SIG-M5 (cell line): ENCODE results near the gene SHLD1.
"Not testable (repeated sequence)": the region's sequence is repeated elsewhere in the genome, so short reads cannot be mapped to it uniquely, and the experiment has no call there.

Experiments
- DNase-seq: peaks from one replicate; lab custom pipeline; 2025; lab: John Stamatoyannopoulos, UW

SHLD1 gene

GRCh38 chr20:5749952-5750779 lies at the start of gene SHLD1:
TSS of gene SHLD1 (plus strand) at chr20:5750401. CDS start at chr20:5772866, 22,465 bp downstream.
- peak; percentile 62 for DNase-seq

GRCh38 chr20:5702339-5702738 lies 47.9 kb upstream of the SHLD1 start:
- not testable (repeated sequence) for DNase-seq

DNA sequence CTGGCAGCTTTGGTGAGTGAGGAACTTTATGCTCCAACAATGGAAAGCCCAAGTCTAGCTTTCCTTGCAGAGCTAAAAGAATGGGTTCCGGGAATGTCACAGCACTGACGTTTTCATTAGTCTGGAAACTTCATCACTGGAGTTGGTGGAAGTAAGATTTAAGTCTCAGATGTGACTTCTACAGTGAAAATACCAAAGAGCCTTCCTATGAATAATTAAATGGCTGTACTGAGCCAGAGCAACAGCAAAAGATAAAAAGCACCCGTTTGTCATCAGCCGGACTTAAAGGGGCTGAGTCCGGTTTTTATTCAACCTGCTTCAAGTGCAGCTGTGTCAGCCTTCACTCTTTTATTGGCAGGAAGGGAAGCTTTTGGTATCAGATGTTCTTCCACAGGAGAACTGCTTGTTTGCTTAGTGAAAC lies 46.5 kb upstream of the SHLD1 start:
- no peak for DNase-seq

GRCh38 chr20:5705827-5706226 lies 44.4 kb upstream of the SHLD1 start:
- no peak for DNase-seq

GRCh38 chr20:5706797-5707196 lies 43.4 kb upstream of the SHLD1 start:
- DNase-seq = no peak

GRCh38 chr20:5710551-5710950 lies 39.6 kb upstream of the SHLD1 start:
- no peak for DNase-seq

DNA sequence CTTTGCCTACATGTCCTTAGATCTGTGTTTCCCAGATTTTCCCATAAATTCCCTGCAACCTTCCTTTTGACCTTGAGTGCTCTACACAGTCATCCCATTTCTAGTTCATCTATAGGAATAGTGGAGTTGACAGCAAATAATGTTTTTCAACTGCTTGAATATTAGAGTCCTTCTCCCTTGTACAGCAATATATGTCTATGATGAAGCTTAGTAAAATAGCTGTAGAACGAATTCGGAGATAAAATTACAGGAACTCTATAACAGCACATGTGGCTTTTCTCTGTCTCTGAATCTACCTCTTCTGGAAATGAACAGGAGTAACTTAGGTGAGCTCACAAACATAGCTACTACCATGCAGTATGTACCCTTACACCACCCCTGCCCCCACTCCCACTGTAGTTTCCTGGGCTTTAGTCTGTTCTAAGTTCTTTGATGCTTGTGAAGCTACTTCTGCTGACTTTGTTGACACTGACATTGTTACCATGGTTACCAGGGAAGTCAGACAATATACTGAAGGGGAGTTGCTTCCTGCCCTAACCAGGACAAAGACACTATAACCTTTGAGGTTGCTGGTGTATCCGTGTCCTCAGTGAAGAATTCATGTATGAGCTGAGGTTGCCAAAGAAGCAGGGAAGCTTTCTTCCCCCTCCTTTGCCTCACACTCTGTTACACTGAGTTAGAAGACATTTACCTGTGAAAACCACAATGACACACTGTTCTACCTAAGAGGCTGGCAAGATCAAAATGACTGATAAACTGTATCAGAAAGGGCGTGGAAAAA lies 35.8 kb upstream of the SHLD1 start:
- DNase-seq = no peak

DNA sequence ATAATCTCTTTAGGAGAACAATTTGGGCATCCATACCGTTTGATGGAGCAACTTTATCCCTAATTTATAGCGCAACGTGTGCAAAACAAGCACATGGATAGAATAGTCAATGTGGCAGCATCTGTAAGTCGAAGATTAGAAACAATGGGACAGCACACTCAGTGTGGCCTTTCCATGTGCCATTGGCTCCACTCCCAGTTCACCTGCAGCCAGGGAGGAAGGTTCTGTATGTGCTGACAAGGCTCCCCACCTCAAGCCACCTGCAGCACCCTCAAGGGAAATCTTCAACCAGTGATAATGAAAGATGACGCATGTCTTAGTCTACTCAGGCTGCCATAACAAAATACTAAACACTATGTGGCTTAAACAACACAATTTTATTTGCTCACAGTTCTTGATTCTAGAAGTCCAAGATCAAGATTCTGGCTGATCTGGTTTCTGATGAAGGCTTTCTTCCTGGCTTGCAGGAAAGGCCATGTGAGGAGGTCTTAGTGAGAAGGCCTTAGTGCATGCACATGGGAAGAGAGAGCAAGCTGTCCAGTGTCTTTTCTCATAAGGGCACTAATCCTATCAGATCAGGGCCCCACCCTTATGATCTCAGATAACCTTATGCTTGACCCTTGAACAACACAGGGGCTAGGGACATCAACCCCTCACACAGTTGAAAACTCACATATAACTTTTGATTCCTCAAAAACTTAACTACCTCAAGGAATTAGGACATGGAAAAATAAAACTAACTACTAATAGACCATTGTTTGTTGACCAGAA lies 34.9 kb upstream of the SHLD1 start:
- no peak for DNase-seq

GRCh38 chr20:5716953-5717352 lies 33.2 kb upstream of the SHLD1 start:
- no peak for DNase-seq

DNA sequence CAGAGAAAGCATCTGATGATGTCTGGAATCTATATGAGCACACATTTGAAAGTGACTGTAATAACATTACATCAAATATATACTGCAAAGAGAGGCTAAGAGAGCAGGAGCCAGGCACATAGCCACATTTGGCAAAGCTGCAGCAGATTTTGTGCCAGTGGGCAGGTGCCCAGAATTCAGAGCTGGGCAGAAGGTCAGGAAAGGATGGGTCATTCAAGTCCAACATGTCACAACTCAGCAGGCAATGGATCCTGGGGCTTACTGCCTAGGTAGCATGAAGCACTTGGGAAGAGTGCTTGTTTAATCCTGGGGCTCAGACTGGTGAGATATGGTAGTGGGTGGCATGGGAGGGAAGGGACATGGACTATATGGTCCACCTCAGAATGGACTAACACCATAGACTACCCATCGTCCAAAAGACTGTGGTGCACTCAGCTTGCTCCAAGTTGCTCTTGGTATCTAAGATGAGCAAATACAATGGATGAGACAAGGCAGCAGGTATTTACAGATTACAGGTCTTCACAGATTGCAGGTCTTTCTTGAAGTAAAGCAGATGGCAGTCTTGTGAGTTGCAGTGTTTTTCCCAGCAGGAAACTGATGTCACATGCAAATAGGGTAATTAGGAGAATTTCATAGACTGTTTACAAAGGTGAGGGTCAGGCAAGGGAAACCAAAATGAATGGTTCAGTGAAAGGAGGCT lies 31.2 kb upstream of the SHLD1 start:
- DNase-seq = no peak

GRCh38 chr20:5719861-5720403 lies 30.3 kb upstream of the SHLD1 start:
- no peak for DNase-seq

DNA sequence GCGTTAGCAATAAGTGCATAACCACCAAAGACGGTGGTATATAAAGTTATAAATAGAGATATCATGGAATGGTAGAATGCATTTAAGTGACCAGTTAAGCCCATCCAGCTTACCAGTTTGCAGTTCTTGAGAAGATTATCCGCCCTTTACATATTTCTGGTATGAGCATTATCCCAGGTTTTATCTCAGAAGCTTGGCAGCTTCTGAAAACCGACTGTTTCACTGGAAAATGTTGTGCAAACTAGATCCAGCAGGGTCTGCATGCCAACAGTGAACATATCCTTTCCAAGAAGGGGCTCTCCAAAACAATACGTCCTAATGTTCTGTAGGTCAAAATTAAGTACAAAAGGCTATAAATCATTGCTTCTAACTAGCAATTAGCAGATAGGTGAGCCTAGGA lies 29.5 kb upstream of the SHLD1 start:
- DNase-seq = no peak

DNA sequence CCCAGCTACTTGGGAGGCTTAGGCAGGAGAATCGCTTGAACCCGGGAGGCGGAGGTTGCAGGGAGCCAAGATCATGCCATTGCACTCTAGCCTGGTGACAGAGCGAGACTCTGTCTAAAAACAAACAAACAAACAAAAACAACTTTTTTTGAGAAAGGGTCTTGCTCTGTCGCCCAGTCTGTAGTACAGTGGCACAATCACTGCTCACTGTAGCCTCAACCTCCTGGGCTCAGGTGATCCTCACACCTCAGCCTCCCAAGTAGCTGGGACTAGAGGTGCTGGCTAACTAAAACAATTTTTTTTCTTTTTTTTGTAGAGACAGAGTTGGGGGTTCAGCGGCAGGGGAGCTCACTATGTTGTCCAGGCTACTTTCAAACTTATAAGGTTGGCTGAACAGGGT lies 28.8 kb upstream of the SHLD1 start:
- DNase-seq = not testable (repeated sequence)

DNA sequence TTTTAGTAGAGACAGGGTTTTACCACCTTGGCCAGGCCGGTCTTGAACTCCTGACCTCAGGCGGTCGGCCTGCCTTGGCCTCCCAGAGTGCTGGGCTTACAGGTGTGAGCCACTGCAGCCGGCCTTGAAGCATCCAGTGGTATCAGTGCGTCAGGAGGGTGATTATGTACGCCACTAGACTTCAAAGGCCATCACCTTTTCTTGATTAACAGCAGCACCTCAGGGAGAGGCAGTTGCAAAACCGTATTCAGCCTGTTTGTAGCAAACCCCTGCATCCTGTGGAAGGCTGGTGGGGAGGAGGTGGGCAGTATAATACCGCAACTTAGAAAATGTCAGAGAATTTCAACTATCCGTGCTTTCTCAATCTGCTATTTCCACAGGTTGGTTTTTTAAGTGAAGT lies 27.3 kb upstream of the SHLD1 start:
- no peak for DNase-seq

- DNase-seq = not testable (repeated sequence)
These were observed 25.1 kb upstream of the SHLD1 start for GRCh38 chr20:5725183-5725463.

DNA sequence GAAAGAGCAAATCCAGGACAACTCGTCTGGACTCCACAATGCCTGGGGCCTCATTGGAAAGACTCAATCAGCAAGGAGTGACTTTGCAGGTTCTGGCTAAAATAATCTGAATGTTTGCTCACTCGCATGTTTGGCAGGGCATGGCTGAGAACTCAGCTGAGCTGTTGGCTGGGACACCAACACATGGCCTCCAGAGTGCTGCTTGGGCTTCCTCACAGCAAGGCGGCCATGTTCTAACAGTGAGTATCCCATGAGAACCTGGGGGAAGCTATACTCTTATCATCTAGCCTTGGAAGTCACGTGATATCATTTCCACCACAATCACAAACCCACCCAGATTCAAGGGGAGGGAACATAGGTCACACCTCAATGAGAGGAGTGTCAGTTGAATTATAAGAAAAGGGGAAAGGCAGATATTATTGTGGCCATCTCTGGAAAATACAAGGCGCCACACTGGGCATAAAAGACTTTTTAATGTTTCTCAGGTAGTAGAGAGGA lies 23.1 kb upstream of the SHLD1 start:
- DNase-seq = no peak

DNA sequence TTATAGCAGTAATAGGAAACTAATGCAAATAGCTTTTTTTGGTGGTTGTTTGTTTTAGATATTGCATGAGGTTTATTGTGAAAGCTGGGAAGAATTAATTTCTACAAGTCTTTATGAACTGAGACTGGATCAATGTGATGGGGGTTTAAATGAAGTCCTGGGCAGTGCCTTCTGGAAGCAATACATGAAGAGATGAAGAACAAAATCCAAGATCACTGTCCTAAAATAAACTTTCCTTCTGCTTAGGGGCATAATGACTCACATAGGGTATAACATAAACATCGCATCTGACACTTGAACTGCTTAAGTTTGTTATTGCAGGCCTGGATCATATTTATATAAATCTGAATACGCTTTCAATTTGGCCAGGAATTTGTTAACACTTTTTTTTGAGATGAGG lies 20.9 kb upstream of the SHLD1 start:
- no peak for DNase-seq

DNA sequence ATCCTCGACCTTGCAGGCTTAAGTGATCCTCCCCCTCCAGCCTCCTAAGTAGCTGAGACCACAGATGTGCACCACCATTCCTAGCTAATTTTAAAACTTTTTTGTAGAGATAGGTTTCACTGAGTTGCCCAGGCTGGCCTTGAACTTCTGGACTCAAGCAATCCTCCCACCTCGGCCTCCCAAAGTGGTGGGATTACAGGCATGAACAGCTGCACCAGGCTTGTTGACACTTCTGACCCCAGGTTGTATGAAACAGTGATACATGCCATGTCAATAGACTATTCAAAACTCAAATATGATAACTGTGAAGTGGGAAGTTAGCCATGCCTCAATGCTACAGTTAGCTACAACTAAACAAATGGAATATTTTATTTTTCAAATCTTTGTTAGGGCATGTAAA lies 20.1 kb upstream of the SHLD1 start:
- DNase-seq = no peak

GRCh38 chr20:5731753-5732366 lies 18.3 kb upstream of the SHLD1 start:
- no peak for DNase-seq

DNA sequence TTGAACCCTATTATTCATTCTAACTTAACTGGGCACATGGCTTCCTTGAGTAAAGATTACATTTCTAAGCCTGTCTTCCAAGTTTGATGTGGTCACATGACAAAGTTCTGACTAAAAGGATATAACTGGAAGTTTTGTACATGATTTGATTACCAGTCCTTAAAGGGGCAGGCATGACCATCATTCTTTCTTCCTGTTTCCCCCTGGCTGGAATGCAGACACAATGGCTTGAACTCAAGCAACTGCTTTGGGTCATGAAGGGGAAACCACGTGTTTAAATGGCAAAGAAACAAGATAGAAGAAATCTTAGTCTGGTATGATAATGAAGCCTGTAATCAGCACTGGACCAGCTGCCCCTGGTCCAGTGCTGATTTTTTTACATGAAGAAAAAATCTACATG lies 15.6 kb upstream of the SHLD1 start:
- no peak for DNase-seq

DNA sequence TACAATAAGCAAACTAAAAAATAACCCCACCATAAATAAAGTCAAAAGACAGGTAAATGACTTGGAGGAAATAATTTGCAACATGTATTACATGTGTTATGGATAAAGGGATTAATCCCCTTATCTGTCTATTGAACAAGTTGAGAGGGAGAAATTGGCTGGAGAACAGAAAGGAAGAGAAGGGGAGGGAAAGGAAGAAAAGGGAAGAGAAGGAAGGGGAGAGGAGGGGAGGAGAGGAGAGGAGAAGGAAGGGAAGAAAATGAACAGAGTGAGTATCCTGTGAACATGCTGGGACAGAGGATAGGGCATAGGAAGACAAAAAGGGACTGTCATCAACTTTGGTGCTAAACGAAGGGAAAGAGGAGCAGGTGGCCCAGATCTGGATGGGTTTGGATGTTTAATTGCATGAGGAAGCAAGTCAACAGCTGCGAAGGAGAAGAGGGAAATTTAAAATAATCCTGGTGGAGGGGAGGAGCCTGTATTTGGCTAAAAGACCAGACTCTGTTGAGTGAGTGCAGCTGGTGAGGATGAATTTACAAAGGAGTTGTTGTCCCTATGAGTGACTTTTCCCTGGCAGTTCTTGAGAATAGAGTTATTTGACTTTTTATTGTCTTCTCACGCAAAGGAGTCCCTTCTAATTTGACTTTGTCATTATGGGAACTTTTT lies 14.2 kb upstream of the SHLD1 start:
- no peak for DNase-seq
